Body of pancreas (tissue), 4 donors: ENCODE results near the gene XRN1.

Experiments used
- CTCF ChIP-seq, 7 experiments: fragments of 450-650 bp in 4 of 7; fragments of 200-600 bp in 3 of 7; sonication (generic) in 3 of 7; IDR thresholded peaks; one replicate each; pipeline ENCODE4 v1.5.1; 2016 to 2019; ENCODE audit warnings: antibody characterized with exemption in 7 of 7
- POLR2A ChIP-seq, 3 donors: fragments of 450-650 bp; IDR thresholded peaks; one replicate each; pipeline ENCODE4 v1.6.1; 2016; ENCODE audit warnings: antibody characterized with exemption in 3 of 3, mild to moderate bottlenecking in 2 of 3

DNA sequence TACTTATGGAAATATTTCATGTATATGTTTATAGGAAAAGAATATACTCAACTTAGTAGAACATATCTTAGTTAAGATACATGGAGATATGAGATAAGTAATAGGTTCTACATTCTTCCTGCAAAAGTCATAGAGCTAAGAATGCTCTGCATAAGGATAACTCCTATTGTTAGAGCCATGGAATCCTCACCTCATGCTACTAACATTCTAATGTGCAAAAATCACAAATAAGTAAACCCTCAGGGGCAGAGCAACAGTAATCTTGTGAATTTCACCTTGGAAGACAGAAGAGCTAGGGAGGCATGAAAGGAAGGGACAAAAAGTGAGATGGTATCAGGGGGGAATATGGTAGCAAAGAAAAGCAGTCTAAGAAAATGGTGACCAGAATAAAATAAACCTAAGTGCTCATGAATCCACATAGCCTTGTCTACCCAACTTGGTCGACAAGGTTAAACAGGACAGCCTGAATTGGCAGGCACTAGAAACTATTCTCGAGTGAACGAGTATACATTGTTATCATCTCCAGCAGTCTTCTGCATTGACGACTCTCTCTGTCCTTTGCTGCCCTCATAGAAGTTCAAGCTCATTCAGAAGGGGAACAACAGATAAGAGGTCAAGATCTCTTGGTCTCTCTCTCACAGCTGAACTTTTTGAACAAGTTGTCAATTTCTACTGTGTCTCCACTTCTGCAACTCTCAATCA lies 52.8 kb downstream of the XRN1 start:
- TF ChIP-seq CTCF (IDR thresholded peaks at IDR 0.05) = no peak
- no peak for TF ChIP-seq POLR2A (IDR thresholded peaks at IDR 0.05)
